ENCODE data around the gene LCN9.

GRCh38 chr9:135699440-135699839, 36.3 kb downstream of the LCN9 start, which contains the start of gene SOHLH1:
- TF ChIP-seq POLR2A (IDR thresholded peaks at IDR 0.05; ENCODE audit: low read depth, low read length), result no peak
- TF ChIP-seq POLR2AphosphoS5 (IDR thresholded peaks at IDR 0.05; ENCODE audit: low read depth, low read length), result no peak

Data from GM12892 (cell line).